ENCODE data around the gene PTPRO.

Gene PTPRO

GRCh38 chr12:15600223-15600935 is 278.1 kb downstream of the PTPRO start:
- TF ChIP-seq, protein P1, sequence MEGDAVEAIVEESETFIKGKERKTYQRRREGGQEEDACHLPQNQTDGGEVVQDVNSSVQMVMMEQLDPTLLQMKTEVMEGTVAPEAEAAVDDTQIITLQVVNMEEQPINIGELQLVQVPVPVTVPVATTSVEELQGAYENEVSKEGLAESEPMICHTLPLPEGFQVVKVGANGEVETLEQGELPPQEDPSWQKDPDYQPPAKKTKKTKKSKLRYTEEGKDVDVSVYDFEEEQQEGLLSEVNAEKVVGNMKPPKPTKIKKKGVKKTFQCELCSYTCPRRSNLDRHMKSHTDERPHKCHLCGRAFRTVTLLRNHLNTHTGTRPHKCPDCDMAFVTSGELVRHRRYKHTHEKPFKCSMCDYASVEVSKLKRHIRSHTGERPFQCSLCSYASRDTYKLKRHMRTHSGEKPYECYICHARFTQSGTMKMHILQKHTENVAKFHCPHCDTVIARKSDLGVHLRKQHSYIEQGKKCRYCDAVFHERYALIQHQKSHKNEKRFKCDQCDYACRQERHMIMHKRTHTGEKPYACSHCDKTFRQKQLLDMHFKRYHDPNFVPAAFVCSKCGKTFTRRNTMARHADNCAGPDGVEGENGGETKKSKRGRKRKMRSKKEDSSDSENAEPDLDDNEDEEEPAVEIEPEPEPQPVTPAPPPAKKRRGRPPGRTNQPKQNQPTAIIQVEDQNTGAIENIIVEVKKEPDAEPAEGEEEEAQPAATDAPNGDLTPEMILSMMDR (IDR thresholded peaks at IDR 0.05; ENCODE audit: low read depth, low read length): no peak

GRCh38 chr12:15601210-15601800 is 279.0 kb downstream of the PTPRO start:
- no peak for DNase-seq (ENCODE audit: extremely low read depth, low read depth)
- TF ChIP-seq, protein P1 (IDR thresholded peaks at IDR 0.05; ENCODE audit: low read depth, low read length): no peak

More at GRCh38 chr12:15600223-15600935, 278.1 kb downstream of the PTPRO start:
- DNase-seq (ENCODE audit: extremely low read depth, low read depth): no peak

DNA sequence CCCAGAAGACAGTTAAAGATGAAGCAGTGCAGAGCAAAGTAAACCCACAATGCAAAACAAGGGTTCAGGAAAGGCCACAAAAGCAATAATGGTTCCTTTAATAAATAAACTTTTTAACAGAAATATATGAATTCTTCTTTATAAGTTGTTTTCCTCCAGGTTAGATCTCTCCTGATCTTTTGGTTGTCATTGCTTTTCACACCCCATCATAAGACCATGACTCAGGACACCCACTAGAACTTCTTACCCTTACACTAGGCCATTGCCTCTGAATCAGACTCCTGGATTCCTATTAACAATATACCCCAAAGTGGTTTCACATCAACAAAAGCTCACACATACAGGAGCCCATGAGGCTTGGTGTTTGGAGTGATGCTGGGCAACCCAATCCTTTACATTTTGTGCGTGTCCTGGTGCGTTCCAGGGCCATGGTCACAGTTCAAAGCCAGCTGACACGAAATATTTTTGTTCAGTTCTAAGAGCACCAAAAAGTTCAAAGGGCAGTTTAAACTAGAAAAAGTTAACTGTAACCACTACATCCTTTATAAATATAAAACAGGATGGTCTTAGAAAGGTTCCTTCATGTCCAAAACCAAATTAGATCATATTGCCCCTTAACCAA is 279.9 kb downstream of the PTPRO start:
- no peak for DNase-seq (ENCODE audit: extremely low read depth, low read depth)
- TF ChIP-seq, protein P1 (IDR thresholded peaks at IDR 0.05; ENCODE audit: low read depth, low read length): no peak

DNA sequence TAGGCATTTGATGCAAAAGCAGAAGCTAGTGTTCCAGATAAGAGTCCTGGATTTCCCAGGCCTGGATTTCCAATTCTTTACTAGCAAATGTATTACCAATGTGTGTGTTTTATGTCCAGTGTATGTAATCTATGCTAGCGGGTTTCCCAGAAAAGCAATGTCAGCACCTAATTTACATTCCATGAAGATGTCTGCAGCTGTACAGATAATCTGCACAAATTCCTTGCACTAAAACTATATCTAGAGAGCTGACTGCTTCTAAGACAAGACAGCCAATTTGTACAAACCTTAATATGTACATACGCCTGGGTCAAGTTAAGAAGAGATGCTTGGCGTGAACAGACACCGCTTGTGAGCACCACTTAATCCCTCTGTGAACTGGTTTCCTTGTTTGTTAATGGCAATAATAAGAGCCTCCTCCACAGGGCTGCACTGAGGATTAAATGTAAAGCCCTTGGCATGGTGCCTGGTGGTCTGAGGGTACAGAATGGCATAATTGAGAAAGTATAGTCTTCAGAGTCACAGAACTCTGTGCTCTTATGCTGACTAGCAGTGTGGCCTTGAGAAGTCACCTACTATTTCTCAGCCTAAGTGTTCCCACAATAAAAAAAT is 281.3 kb downstream of the PTPRO start:
- TF ChIP-seq, protein P1 (IDR thresholded peaks at IDR 0.05; ENCODE audit: low read depth, low read length): no peak
- no peak for DNase-seq (ENCODE audit: extremely low read depth, low read depth)

GRCh38 chr12:15605881-15606590 is 283.7 kb downstream of the PTPRO start:
- TF ChIP-seq, protein P1 (IDR thresholded peaks at IDR 0.05; ENCODE audit: low read depth, low read length): no peak
- DNase-seq (ENCODE audit: extremely low read depth, low read depth): no peak

DNA sequence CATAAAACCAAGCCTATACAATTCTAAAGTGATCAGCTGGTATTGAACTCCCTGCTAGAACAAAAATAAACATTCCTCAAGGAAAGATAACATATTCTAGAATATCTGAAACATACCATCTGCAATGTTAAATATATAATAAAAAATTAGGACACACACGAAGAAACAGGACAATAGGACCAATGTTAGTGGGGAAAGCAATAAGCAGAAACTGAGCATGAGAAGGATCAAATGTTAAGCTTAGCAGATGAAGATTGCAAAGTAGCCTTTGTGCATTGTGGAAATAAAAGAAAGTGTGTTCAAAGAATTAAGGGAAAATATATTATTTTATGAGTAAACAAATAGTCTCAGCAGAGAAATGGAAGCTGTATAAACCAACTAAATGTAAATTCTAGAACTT is 286.1 kb downstream of the PTPRO start:
- DNase-seq (ENCODE audit: extremely low read depth, low read depth): no peak
- TF ChIP-seq, protein P1 (IDR thresholded peaks at IDR 0.05; ENCODE audit: low read depth, low read length): no peak
